Endothelial cell (in vitro differentiated cells): ENCODE results near the gene FRS2. TPM values are rescaled to one million over a fixed set of nuclear protein-coding genes. Genes with fewer than 3 reads are reported as not detected.

Experiments used
- DNase-seq: peaks from one replicate; pipeline ENCODE4 v3.0.0; 2021; ENCODE audit warnings: low spot score
- H3K27ac Mint-ChIP-seq: one replicate; pipeline ENCODE4 v1.8.0; 2021; ENCODE audit warnings: mixed read lengths, inconsistent platforms; ENCODE audit not compliant: unreplicated experiment
- H3K27me3 Mint-ChIP-seq: one replicate; pipeline ENCODE4 v1.8.0; 2021; ENCODE audit warnings: mild to moderate bottlenecking, moderate library complexity, mixed read lengths, inconsistent platforms; ENCODE audit not compliant: unreplicated experiment
- H3K36me3 Mint-ChIP-seq: one replicate; pipeline ENCODE4 v1.8.0; 2021; ENCODE audit warnings: mild to moderate bottlenecking, low read depth, mixed read lengths, inconsistent platforms; ENCODE audit not compliant: unreplicated experiment
- H3K4me1 Mint-ChIP-seq: one replicate; pipeline ENCODE4 v1.8.0; 2021; ENCODE audit warnings: mild to moderate bottlenecking, mixed read lengths, inconsistent platforms; ENCODE audit not compliant: unreplicated experiment
- H3K4me3 Mint-ChIP-seq: one replicate; pipeline ENCODE4 v1.8.0; 2021; ENCODE audit warnings: mild to moderate bottlenecking, mixed read lengths, inconsistent platforms; ENCODE audit not compliant: unreplicated experiment
- H3K9me3 Mint-ChIP-seq: one replicate; pipeline ENCODE4 v1.8.0; 2021; ENCODE audit warnings: mixed read lengths, inconsistent platforms; ENCODE audit not compliant: unreplicated experiment
- CTCF ChIP-seq: fragments of 200-600 bp; sonication (generic); IDR thresholded peaks from one replicate; pipeline ENCODE4 v1.5.0; 2021; ENCODE audit warnings: antibody characterized with exemption; ENCODE audit not compliant: unreplicated experiment
- total RNA-seq: library from RNA; stranded (reverse); fragmentation: NEBNext Ultra II Directional; extraction: Animal tissue kit (Norgen Biotek cat#: 25700); gene quantifications from one replicate; pipeline ENCODE4 v1.2.1, GENCODE V29; 2021; ENCODE audit not compliant: unreplicated experiment

FRS2 gene
- total RNA-seq, 1 donor from 2014 or later: 22.9 TPM

DNA sequence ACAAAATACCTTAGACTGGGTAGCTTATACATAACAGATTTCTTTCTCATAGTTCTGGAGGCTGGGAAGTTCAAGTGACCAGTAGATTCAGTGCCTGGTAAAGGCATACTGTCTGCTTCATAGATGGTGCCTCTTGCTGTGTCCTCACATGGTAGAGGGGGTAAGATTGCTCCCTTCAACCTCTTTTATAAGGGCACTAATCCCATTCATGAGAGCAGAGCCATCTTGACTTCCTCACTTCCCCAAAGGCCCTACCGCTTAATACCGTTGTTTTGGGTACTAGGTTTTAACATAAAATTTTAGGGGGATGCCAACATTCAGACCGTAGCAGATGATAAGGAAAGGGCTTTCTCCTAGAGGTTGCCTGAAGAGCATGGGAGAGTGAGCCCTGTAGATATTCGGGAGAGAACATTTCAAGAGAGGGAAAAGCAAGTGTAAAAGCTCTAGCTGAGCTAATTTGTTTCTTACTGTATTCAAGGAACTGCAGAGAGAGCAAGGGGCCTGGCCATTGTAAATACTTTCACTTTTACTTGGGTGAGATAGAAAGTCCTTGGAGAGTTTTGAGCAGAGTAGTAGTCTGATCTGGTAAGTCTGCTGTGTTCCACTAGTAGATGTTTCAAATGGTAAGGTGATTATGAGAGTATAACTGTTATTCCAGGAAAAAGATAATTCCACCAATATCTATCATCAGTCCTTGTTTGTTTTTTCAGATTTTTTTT is 27.3 kb downstream of the FRS2 start:
- no peaks in the 10 kb centered on the region for H3K36me3 Mint-ChIP-seq
- H3K4me1 Mint-ChIP-seq: no peaks in the 10 kb centered on the region
- H3K4me3 Mint-ChIP-seq: no peak overlapping the region
- DNase-seq: no peak
- no peaks in the 10 kb centered on the region for H3K9me3 Mint-ChIP-seq
- TF ChIP-seq CTCF: no peak
- no peak overlapping the region for H3K27ac Mint-ChIP-seq
- H3K27me3 Mint-ChIP-seq: peaks cover 2% of the 10 kb centered on the region

DNA sequence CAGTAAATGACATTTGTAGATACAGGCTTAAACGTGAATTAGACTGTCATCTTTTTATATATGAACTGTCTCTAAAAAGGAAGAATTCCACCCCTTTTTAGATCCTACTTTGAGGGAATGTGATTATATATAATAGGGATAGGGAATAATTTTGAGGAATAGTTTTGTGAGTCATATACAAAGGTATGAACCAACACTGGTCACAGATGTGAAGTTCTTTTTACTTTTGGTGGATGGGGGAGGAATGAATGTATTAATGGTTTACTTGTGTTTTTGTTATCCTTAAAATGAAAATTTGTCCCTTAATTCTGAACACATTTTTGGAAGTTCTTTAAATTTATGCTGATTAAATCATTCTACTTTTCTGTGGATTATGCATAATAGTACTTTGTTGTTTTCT is 30.4 kb downstream of the FRS2 start:
- no peak overlapping the region for H3K4me3 Mint-ChIP-seq
- no peaks in the 10 kb centered on the region for H3K9me3 Mint-ChIP-seq
- no peak for DNase-seq
- H3K36me3 Mint-ChIP-seq: no peaks in the 10 kb centered on the region
- peaks cover 2% of the 10 kb centered on the region for H3K27me3 Mint-ChIP-seq
- peaks cover 6% of the 10 kb centered on the region for H3K4me1 Mint-ChIP-seq
- TF ChIP-seq CTCF: no peak
- no peak overlapping the region for H3K27ac Mint-ChIP-seq

DNA sequence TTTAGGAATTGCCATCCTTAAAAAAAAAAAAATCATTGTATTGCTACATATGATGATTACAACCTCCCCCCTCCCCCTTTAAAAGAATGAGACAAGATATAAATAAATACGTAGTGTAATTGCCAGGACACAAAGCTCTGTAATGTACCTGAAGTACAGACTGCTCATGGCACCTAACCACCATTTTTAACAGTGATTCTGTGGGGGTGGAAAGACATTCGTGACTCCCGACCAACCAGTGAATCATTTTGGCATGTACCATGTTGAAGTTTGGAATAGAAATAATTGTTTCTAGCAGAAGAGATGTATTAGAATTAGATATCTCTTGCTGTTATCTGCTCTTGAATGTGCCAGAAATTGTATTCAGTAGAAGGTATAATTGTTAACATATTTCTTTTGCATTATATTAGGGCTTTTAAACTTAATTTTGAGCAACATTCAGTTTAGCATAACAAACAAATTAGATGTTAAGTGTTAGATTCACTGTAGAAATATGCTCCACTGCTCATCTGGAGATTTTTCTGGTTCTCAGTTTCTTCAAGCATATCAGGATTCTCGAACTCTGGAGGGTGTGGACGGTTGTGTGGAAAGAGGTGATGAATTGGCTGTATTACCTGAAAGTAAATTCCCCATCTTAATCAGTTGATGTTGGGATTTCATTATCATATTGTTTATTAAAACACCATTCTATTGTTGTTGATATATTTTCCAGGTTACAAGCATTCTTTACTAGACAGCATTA is 31.1 kb downstream of the FRS2 start:
- no peak for DNase-seq
- no peak for TF ChIP-seq CTCF
- H3K4me3 Mint-ChIP-seq: no peak overlapping the region
- H3K4me1 Mint-ChIP-seq: peaks cover 6% of the 10 kb centered on the region
- H3K27me3 Mint-ChIP-seq: peaks cover 2% of the 10 kb centered on the region
- H3K9me3 Mint-ChIP-seq: no peaks in the 10 kb centered on the region
- H3K27ac Mint-ChIP-seq: no peak overlapping the region
- no peaks in the 10 kb centered on the region for H3K36me3 Mint-ChIP-seq

- Mint-ChIP-seq H3K4me3 (no peak overlapping the region), H3K27me3 (peaks cover 2% of the 10 kb centered on the region), H3K27ac (no peak overlapping the region), H3K36me3 (no peaks in the 10 kb centered on the region), H3K4me1 (peaks cover 6% of the 10 kb centered on the region), H3K9me3 (no peaks in the 10 kb centered on the region)
- DNase-seq: no peak
- TF ChIP-seq CTCF: no peak
Observed at GRCh38 chr12:69502345-69503081, 32.3 kb downstream of the FRS2 start.
